HepG2 (cell line): ENCODE measurements around the gene MARK4. TPM values are rescaled to one million over a fixed set of nuclear protein-coding genes. Genes with fewer than 3 reads are reported as not detected.
A peak's percentile ranks its signal among the peaks of the same experiment; 100 is the strongest.

ENCODE experiments used
- ATAC-seq: fragments of 200-7000 bp; cut with Tn5 transposase; 3 replicates; pipeline ENCODE4 v1.9.1; 2020; ENCODE audit warnings: mild to moderate bottlenecking, moderate library complexity
- BruUV-seq: library from RNA; stranded (reverse); fragments of 400-500 nt; replicated peaks from 2 replicates; lab custom pipeline; 2021; lab: Mats Ljungman, UMichigan
- CTCF ChIA-PET: fragments of 300-600 bp; formaldehyde crosslinking; extraction: SDS; loops from one replicate; lab custom pipeline; 2021; ENCODE audit warnings: low total read pairs, inconsistent platforms, low intra/inter-chr PET ratio; lab: Yijun Ruan, JAX
- POLR2A ChIA-PET: fragments of 350-600 bp; sonication (Branson Sonifier 250); formaldehyde crosslinking; loops from one replicate; lab custom pipeline; 2020; ENCODE audit warnings: antibody characterized with exemption, inconsistent platforms; lab: Yijun Ruan, JAX
- DNase-seq: peaks from one replicate; pipeline ENCODE4 v3.0.0-alpha.2; 2015; ENCODE audit warnings: low spot score
- FAIRE-seq: peaks from 3 replicates; lab custom pipeline; 2011; peaks lifted over from hg19 to GRCh38; lab: Jason Lieb, UNC
- H2AFZ ChIP-seq: one replicate; pipeline ENCODE4 v1.6.1; 2011; ENCODE audit warnings: low read length, inconsistent platforms
- H3K27ac ChIP-seq: fragments of 300-600 bp; 3 replicates; pipeline ENCODE4 v1.8.0; 2011; ENCODE audit warnings: mixed run types, mild to moderate bottlenecking, mixed read lengths, low read length, inconsistent platforms; ENCODE audit not compliant: insufficient read depth; ENCODE audit errors: extremely low read length
- H3K27me3 ChIP-seq, 2 experiments: fragments of 200-600 bp in 1 of 2; 2 replicates in 1 of 2; 3 replicates in 1 of 2; pipeline versions ENCODE4 v1.6.0 to v1.8.0; 2011; ENCODE audit warnings: low read length in 2 of 2, mild to moderate bottlenecking in 2 of 2, moderate library complexity in 2 of 2, inconsistent platforms in 1 of 2; ENCODE audit not compliant: insufficient read depth in 2 of 2, control insufficient read depth in 1 of 2
- H3K36me3 ChIP-seq, 2 experiments: fragments of 200-600 bp in 1 of 2; replicated peaks in 1 of 2; 2 replicates in 1 of 2; 3 replicates in 1 of 2; pipeline versions ENCODE4 v1.5.1 to v1.8.0; 2011; ENCODE audit warnings: low read length in 2 of 2, inconsistent platforms in 1 of 2; ENCODE audit not compliant: insufficient read depth in 2 of 2, control insufficient read depth in 1 of 2
- H3K4me1 ChIP-seq: 2 replicates; pipeline ENCODE4 v1.5.1; 2012; ENCODE audit warnings: low read length, inconsistent platforms; ENCODE audit not compliant: insufficient read depth
- H3K4me2 ChIP-seq: 2 replicates; pipeline ENCODE4 v1.6.0; 2011; ENCODE audit warnings: low read depth, low read length, inconsistent platforms
- H3K4me3 ChIP-seq, 3 experiments: fragments of 200-600 bp in 1 of 3; sonication (generic), shearing (Covaris generic) in 1 of 3; replicated peaks in 1 of 3; 2 replicates each; pipeline ENCODE4 v1.5.1; 2011 to 2016; ENCODE audit warnings: low read length in 3 of 3, inconsistent platforms in 2 of 3, low read depth in 2 of 3, mild to moderate bottlenecking in 2 of 3, control low read depth in 1 of 3, mixed read lengths in 1 of 3; ENCODE audit not compliant: insufficient read depth in 1 of 3
- H3K79me2 ChIP-seq: one replicate; pipeline ENCODE4 v1.6.1; 2011; ENCODE audit warnings: low read length, inconsistent platforms; ENCODE audit not compliant: insufficient read depth
- H3K9ac ChIP-seq: 2 replicates; pipeline ENCODE4 v1.6.0; 2011; ENCODE audit warnings: mild to moderate bottlenecking, low read depth, low read length, inconsistent platforms; ENCODE audit not compliant: insufficient read depth
- H3K9me3 ChIP-seq: 2 replicates; pipeline ENCODE4 v1.5.1; 2012; ENCODE audit warnings: mild to moderate bottlenecking, low read length
- H4K20me1 ChIP-seq: 2 replicates; pipeline ENCODE4 v1.6.0; 2011; ENCODE audit warnings: inconsistent platforms, mild to moderate bottlenecking, low read length, moderate library complexity; ENCODE audit not compliant: insufficient read depth
- AHDC1 ChIP-seq: sonication (generic); formaldehyde crosslinking; IDR thresholded peaks from 2 replicates; pipeline ENCODE4 v1.5.1; 2020; ENCODE audit warnings: mild to moderate bottlenecking, missing genetic modification reagents, borderline replicate concordance
- ARNT ChIP-seq: fragments of 450-650 bp; IDR thresholded peaks from 2 replicates; pipeline ENCODE4 v1.6.1; 2017
- ATF7-NPFF ChIP-seq: sonication (generic); formaldehyde crosslinking; IDR thresholded peaks from 2 replicates; pipeline ENCODE4 v1.8.1; 2023; ENCODE audit warnings: mild to moderate bottlenecking, low read depth, missing genetic modification reagents, moderate library complexity
- CENPX ChIP-seq: sonication (generic); formaldehyde crosslinking; IDR thresholded peaks from 2 replicates; pipeline ENCODE4 v1.9.0; 2021; ENCODE audit warnings: mild to moderate bottlenecking, missing genetic modification reagents, moderate library complexity
- E2F2 ChIP-seq: sonication (generic); formaldehyde crosslinking; IDR thresholded peaks from 2 replicates; pipeline ENCODE4 v1.4.0; 2020; ENCODE audit warnings: missing genetic modification reagents, borderline replicate concordance
- FOXA3 ChIP-seq: IDR thresholded peaks from 2 replicates; pipeline ENCODE4 v1.6.1; 2016; ENCODE audit warnings: missing genetic modification reagents, missing compliant biosample characterization
- HINFP ChIP-seq: sonication (generic); formaldehyde crosslinking; IDR thresholded peaks from 2 replicates; pipeline ENCODE4 v1.4.0; 2020; ENCODE audit warnings: low read depth, mild to moderate bottlenecking, missing genetic modification reagents
- HNRNPLL ChIP-seq: fragments of 200-400 bp; formaldehyde crosslinking; IDR thresholded peaks from 2 replicates; pipeline ENCODE4 v1.6.1; 2017; ENCODE audit warnings: mild to moderate bottlenecking, low read depth, low read length; ENCODE audit not compliant: poor library complexity, severe bottlenecking
- IKZF5 ChIP-seq: IDR thresholded peaks from 2 replicates; pipeline ENCODE4 v1.6.1; 2018; ENCODE audit warnings: missing genetic modification reagents, mild to moderate bottlenecking, missing compliant biosample characterization
- KAT7 ChIP-seq: IDR thresholded peaks from 2 replicates; pipeline ENCODE4 v1.6.1; 2018; ENCODE audit warnings: borderline replicate concordance, missing compliant biosample characterization
- POLR2G ChIP-seq: fragments of 200-400 bp; formaldehyde crosslinking; IDR thresholded peaks from 2 replicates; pipeline ENCODE4 v1.6.1; 2018; ENCODE audit warnings: mild to moderate bottlenecking, low read depth, low read length, moderate library complexity
- SIN3A ChIP-seq: IDR thresholded peaks from 2 replicates; pipeline ENCODE4 v1.6.1; 2011; ENCODE audit warnings: low read depth, mild to moderate bottlenecking, control low read depth, low read length, borderline replicate concordance
- SIX1 ChIP-seq: sonication (generic); formaldehyde crosslinking; IDR thresholded peaks from 2 replicates; pipeline ENCODE4 v1.4.0; 2020; ENCODE audit warnings: missing genetic modification reagents, borderline replicate concordance
- ZNF441 ChIP-seq: sonication (generic); formaldehyde crosslinking; IDR thresholded peaks from 2 replicates; pipeline ENCODE4 v1.7.0; 2021; ENCODE audit warnings: missing genetic modification reagents, borderline replicate concordance
- WGBS: methylation state at CpG from one replicate; pipeline ENCODE4 v1.1.6; 2017; ENCODE audit warnings: low lambda C conversion rate; 5-methylcytosine and 5-hydroxymethylcytosine counted together
- in situ Hi-C: cut with HindIII; loops from 2 replicates; pipeline ENCODE4 v1.10.0; 2017; ENCODE audit warnings: low pct_unique_long_range_greater_than_20kb; ENCODE audit not compliant: extremely low pct_ligation_motif_present
- intact Hi-C: fragments of 100-400 bp; cut with micrococcal nuclease; formaldehyde crosslinking; loops from one replicate; pipeline ENCODE4 v1.10.0; 2022; ENCODE audit not compliant: unreplicated experiment
- polyA plus RNA-seq, 8 experiments: library from polyadenylated mRNA; depleted of rRNA in 3 of 8; stranded (reverse) in 7 of 8; unstranded in 1 of 8; fragments of >200 nt; fragmentation: Illumina TruSeq in 4 of 8; extraction: Trizol in 4 of 8; gene quantifications; 2 replicates each; pipeline versions ENCODE4 v1.2.1 to v1.2.3, GENCODE V29; 2011 to 2016; ENCODE audit warnings: low read depth in 4 of 8, missing spikeins in 1 of 8, mixed read lengths in 1 of 8; ENCODE audit not compliant: insufficient read depth in 1 of 8
- total RNA-seq, 5 experiments: library from RNA; depleted of rRNA; stranded (reverse); fragments of >200 nt; fragmentation: Illumina TruSeq; extraction: Trizol; gene quantifications; 2 replicates each; pipeline ENCODE4 v1.2.3, GENCODE V29; 2016; ENCODE audit warnings: low read depth in 1 of 5

Gene MARK4
- total and polyA plus RNA-seq, 2 of the 13 experiments (the other 11 are each of a cell fraction or from before 2014, with no cell fraction given), result 7.0 to 12.2 TPM

- no peak for FAIRE-seq
- CTCF ChIA-PET, result no interaction called here
- no peaks in the 10 kb centered on the region for H3K79me2 ChIP-seq
- H3K4me1 ChIP-seq, result peaks cover 25% of the 10 kb centered on the region
- H2AFZ ChIP-seq, result no peak within 1 kb of the TSS
- peaks cover 9 to 44% of the 10 kb centered on the region in 2 experiments; a peak in 4 of 5 replicates for H3K27me3 ChIP-seq
- no peak for DNase-seq
- H3K4me3 ChIP-seq, result peak within 1 kb of the TSS; percentile 42 to 66 (median 49); a peak in 5 of 6 replicates
- peak; percentile 20; the same call in 2 of the 3 replicates for ATAC-seq
- H3K27ac ChIP-seq, result no peak within 1 kb of the TSS
- H3K36me3 ChIP-seq, result no peaks in the 10 kb centered on the region
- 0 out of 2 replicates have a peak within 1 kb of the TSS, but pooled peaks have one; percentile 39 for H3K9ac ChIP-seq
- no peaks in the 10 kb centered on the region for H4K20me1 ChIP-seq
- POLR2A ChIA-PET, result no interaction called here
- intact Hi-C loops, result no loop called here
- 51% methylated on average over 9 of the region's 50 CpGs for WGBS
- in situ Hi-C loops, result loop anchor here (5.0 to 10.0 kb wide), 2 partner anchors 88 to 136 kb away; partner anchors contain the start of gene MARK4
- BruUV-seq, result no TSS peak
- no peaks in the 10 kb centered on the region for H3K9me3 ChIP-seq
- peak within 1 kb of the TSS; percentile 58 for H3K4me2 ChIP-seq
- TF ChIP-seq ATF7-NPFF (CRISPR knock-in tag) (no peak), E2F2 (CRISPR knock-in tag) (no peak), KAT7 (CRISPR knock-in tag) (no peak), CENPX (CRISPR knock-in tag) (no peak), SIN3A (no peak), HNRNPLL (peak; percentile 22), HINFP (CRISPR knock-in tag) (no peak), POLR2G (no peak), IKZF5 (no peak), AHDC1 (CRISPR knock-in tag) (no peak), ARNT (no peak), SIX1 (no peak), ZNF441 (CRISPR knock-in tag) (no peak), FOXA3 (no peak)
Observed at GRCh38 chr19:45340232-45340898, 89.3 kb downstream of the MARK4 start, which contains the start of gene KLC3. TSS of gene KLC3 (plus strand) at chr19:45340750. CDS start at chr19:45345542, 4,792 bp downstream.
